Measurements from ENCODE around the gene PTPRN.
"Not testable (repeated sequence)": the region's sequence is repeated elsewhere in the genome, so short reads cannot be mapped to it uniquely, and the experiment has no call there.

PTPRN gene

GRCh38 chr2:219309278-219309677 is at the start of gene PTPRN:
PTPRN (minus strand) TSS chr2:219309401; CDS start chr2:219309332, 69 bp downstream.
- no peak for DNase-seq

- no peak for DNase-seq
Measured at GRCh38 chr2:219358170-219359075, 49.2 kb upstream of the PTPRN start.

- no peak for DNase-seq
Measured at GRCh38 chr2:219356834-219357233, 47.6 kb upstream of the PTPRN start.

GRCh38 chr2:219354582-219354981 is 45.4 kb upstream of the PTPRN start:
- DNase-seq, result no peak

- DNase-seq, result no peak
Measured at GRCh38 chr2:219353129-219353528, 43.9 kb upstream of the PTPRN start.

- DNase-seq, result peak; percentile 56
Measured at GRCh38 chr2:219352448-219353023, 43.3 kb upstream of the PTPRN start.

- DNase-seq, result no peak
Measured at GRCh38 chr2:219350710-219351221, 41.6 kb upstream of the PTPRN start.

GRCh38 chr2:219350215-219350614 is 41.0 kb upstream of the PTPRN start:
- DNase-seq, result no peak

GRCh38 chr2:219344751-219345430 is 35.7 kb upstream of the PTPRN start:
- peak; percentile 64 for DNase-seq

- no peak for DNase-seq
Measured at GRCh38 chr2:219335373-219335786, 26.2 kb upstream of the PTPRN start.

- no peak for DNase-seq
Measured at GRCh38 chr2:219334076-219334475, 24.9 kb upstream of the PTPRN start.

GRCh38 chr2:219332542-219332941 is 23.3 kb upstream of the PTPRN start, which contains the start of gene RESP18:
RESP18 (minus strand) TSS chr2:219332744.
- no peak for DNase-seq

- peak; percentile 68 for DNase-seq
Measured at GRCh38 chr2:219331560-219332213, 22.5 kb upstream of the PTPRN start.

- no peak for DNase-seq
Measured at GRCh38 chr2:219327719-219328118, 18.5 kb upstream of the PTPRN start.

GRCh38 chr2:219325657-219326315 is 16.6 kb upstream of the PTPRN start:
- DNase-seq, result no peak

- DNase-seq, result no peak
Measured at GRCh38 chr2:219325136-219325535, 15.9 kb upstream of the PTPRN start.

- no peak for DNase-seq
Measured at GRCh38 chr2:219323434-219323833, 14.2 kb upstream of the PTPRN start.

GRCh38 chr2:219314804-219315468 is 5.7 kb upstream of the PTPRN start:
- DNase-seq, result no peak

GRCh38 chr2:219312683-219313263 is 3.6 kb upstream of the PTPRN start:
- DNase-seq, result not testable (repeated sequence)

- peak; percentile 75 for DNase-seq
Measured at GRCh38 chr2:219308142-219309101, 779 bp downstream of the PTPRN start.

Measured in femur (tissue), 1 donor.